HG03108 (cell line): Measurements from ENCODE around the gene KIAA0825.

Source experiments
- ATAC-seq: cut with Tn5 transposase; IDR thresholded peaks from one replicate; pipeline ENCODE4 v1.9.1; 2021; ENCODE audit warnings: moderate library complexity; ENCODE audit not compliant: unreplicated experiment

The KIAA0825 gene

DNA sequence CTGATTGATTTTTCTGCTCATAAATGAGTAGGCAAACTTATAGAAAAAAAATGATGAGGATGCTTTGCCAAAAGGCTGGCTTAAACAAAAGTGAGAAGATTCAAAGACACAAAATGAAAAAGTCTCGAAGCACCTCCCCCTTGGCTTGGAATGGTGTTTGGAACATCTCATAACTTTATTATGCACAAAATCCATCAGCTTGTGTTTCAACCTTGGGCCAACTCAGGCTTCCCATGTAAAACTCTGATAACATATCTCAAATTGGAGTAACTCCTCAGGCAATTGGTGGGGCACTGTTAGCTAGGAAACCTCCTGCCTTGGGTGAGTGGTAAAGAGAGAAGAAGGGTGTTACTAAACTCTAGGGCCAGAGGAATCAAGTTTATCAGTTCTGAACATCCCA is 176.3 kb downstream of the KIAA0825 start:
- ATAC-seq = no peak

DNA sequence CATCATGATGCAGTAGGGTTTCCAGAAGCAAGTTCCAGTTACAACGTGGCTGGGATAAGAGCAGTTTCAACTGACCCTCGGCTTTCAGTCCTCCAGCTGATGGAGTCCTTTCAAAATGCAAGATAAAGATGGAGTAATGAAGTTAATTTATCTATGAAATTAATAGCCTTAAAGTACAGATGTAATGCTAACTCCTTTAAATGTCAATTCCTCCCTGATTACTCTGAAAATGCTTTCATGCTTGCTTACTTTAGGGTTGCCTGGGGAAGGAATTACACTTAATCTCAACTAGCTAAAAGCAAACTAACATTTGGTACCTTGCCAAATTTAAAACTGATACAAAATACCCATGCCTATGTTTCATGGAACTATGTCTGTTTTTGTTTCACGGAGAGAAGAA is 178.4 kb downstream of the KIAA0825 start:
- no peak for ATAC-seq

DNA sequence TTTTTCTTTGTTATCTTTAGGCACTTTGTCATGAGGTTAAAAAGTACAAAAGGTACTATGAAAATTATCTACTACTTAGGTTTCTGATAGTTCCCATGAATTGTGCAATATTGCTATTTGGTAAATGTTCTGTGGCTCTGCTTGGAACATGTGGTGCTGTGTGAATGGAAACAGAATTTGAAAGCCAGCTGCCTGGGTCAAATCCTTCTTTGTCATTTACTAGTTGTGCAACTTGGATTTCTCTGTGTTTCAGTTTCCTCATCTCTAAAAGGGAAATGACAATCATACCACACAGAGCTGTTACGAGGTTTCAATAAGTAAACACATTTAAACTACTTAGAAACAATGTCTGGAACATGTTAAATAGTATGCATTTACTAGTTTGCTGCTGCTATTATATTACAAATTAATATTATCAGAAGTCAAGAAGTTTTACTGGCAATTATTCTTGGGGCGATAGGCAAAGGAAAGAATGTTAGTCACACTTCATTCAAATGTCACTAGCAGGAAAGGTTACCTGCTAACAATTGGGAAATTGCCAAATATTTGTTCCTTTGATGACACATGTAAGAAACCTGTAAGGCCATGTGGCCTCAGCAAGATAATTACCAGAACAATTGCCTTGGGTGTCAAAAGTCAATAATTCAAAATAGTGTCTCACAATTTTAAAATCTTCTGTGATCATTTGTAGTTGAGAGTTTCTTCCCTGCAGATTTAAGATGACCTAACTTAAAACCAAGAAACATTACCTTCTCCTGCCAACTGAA is 184.8 kb downstream of the KIAA0825 start:
- ATAC-seq = no peak

DNA sequence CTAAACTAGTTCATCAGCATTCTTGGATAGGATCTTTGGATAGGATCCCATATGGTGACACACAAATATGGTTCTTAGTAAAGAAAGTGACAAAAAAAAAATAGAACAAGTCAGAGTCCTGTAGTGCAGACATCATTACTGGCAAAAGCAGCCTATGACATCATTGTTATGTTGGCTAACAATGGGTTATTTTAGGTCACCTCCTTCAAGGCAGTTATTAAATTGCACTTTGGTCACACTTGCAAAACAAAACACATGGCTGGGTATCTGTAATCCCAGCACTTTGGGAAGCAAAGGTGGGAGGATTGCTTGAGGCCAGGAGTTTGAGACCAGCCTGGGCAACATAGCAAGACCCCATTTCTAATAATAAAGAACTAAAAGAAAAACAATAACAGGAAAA is 185.9 kb downstream of the KIAA0825 start:
- no peak for ATAC-seq

DNA sequence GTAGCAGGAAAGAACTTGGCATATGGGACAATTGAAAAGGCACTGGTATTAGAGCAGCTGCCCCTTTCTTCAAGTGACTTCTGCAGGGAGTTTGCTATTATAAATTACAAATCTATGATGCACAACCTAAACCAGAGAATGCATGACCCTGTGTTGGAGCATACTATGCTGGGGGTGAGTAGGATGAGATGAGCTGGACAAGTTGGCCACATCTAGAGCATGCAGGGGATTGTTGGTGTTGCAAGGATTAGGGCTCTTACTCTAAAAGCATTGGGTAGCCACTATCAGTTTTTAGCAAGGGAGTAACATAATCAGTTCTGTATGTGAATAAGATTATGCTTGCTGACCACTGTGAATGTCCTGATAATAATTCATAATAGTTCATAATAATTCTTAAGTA is 186.7 kb downstream of the KIAA0825 start:
- ATAC-seq = no peak

DNA sequence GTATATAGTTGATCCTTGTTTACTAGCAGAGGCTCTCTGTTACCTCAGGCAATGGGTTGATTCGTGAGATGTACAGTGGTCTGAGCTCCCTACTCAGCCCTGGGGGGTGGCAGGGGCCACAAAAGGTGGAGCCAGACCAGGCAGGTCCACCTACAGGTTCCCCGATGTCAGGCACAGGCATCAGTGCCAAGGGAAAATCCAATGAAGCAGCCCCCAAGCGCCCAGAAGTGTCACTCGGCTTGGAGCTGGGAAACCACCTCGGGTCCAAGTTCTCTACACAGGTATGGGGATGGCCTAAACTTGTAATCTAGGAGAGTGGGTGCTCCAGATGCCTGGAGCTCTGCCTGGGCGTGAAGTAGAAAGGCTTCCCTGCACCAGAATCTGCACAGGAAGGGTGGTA is 188.8 kb downstream of the KIAA0825 start:
- ATAC-seq = no peak

DNA sequence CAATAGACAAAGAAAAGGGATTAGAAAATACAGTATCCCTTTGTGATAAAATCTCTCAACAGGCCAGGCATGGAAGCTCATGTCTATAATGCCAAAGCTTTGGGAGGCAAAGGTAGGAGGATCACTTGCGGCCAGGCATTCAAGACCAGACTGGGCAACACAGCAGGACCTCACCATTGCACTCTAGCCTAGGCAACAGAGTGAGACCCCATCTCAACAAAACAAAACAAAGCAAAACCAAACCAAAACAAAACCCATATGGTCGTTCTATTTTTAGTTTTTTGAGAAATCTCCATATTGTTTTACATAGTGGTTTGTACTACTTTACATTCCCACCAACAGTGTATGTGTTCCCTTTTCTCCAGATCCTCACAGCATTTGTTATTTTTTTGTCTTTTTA is 193.0 kb downstream of the KIAA0825 start:
- ATAC-seq = no peak

DNA sequence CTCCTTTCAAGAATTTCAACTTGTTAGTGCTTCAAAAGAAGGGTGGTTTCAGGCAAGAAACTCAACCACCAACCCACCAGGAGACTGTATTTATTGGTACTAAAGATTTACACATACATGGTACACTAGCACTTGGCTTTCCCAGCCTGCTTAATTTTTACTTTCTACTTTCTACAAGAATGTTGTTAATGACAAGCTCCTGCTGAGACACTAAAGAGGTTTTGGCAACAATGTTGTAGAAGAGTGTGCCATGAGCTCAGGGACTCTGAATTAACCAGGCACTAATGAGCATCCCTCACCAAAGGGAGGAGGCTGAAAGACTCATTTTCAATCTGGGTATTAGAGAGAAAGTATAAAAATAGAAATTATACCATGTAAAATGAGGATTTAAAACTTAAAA is 195.0 kb downstream of the KIAA0825 start:
- no peak for ATAC-seq

DNA sequence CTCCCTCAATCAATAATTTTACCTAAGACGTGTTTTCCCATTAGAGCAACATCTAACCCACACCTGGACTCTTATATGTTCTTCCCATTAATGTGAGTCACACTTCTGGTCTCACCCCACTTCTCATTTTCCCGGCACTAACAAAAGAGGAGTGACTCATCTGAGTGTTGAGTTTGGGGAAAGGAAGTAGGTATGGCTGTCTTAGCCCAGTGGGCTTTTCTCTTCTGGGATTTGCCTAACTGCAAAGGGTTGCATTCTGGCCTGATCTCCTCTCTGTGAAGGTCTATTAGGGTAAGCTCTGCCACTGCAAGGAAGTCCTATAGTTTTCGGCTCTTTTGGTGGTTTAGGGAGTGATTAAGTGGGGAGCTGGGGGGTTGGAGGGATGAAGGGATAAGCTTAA is 195.6 kb downstream of the KIAA0825 start:
- ATAC-seq = no peak

DNA sequence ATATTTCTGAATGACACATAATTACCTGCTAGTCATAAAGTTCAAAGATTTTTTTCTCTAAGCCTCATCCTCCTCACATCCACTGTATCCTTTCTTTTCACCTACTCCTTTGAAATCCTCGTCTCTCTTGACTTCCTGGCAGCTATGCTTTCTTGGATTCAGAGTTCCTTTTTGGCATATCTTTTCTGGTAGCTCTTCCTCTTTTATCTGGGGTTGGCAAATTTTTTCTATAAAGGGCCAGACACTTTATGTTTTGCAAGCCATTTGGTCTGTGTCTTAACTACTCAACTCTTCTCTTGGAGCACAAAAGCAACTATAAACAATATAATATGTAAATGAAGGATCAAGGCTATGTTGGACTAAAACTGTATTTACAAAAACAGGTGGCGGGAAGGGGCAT is 197.5 kb downstream of the KIAA0825 start:
- no peak for ATAC-seq

DNA sequence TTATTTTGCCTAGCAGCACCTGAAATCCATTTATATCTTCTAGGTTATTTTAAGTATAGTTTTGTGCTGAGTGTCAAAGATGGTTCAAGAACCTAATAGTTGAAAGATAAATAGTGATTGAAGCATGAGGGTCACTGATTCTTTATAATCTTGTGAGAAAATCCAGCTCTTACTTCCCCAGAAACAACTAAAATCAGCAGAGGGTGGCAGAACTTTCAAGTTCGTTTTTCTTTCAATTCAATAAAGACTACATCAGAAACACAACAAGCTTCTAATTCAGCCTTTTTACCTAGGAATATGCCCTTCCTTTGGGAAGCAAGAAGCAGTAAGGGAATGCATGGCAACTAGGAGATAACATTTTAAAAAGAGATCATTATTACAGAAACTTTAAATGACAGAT is 202.6 kb downstream of the KIAA0825 start:
- ATAC-seq = no peak

DNA sequence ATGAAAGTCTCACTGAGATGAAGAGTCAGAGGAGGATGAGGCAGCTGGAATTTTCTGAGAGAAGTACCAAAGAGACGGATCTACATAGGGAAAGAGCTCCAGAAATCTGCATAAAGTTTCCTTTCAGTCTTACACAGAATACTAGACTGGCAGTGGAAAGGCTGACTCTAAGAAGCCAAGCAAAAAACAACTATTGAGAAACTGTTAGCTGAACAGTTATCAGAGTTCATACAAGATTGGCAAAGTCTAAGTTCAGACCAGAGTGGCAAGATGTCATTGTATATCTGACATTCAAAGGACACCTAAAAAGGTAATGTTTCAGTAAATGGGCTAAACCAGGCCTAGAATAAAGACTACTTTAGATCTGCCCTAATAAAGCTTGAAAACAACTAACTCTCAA is 209.0 kb downstream of the KIAA0825 start:
- no peak for ATAC-seq

DNA sequence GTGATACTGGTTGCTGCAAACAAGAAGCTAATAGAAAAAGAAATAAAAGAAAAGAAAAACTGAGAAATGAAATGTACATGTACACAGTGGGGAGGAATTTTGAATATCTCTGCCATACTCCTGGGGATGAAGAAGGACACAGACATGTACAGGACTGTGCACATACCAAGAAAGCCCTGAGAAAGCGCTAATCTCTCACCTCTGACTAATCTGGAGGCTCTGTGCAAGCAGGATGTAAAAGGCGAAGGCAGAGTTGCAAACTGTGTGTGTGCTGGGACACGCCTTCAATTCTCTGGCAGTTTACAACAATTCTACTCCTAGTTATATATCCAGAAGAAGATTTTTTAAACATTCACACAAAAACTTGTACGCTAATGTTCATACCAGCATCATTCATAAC is 211.4 kb downstream of the KIAA0825 start:
- ATAC-seq = no peak

DNA sequence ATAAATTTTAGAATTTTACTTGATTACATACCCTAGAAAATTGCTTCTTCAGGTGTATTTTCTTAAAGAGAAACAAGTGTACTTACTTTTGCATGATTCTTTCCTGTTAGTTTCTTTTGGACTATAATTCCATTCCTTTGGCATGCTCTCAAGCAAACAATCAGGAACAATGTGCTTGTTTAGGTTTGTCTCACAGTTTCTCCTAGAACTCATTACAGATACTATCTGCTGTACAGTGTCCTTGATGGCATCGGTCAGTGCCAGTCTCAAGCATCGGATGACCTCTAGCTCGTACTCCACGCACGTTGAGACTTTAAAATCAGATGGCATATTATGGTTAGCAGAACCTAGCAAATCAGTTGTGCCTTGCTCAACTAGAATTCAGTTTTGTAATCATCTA is 214.9 kb downstream of the KIAA0825 start:
- no peak for ATAC-seq

DNA sequence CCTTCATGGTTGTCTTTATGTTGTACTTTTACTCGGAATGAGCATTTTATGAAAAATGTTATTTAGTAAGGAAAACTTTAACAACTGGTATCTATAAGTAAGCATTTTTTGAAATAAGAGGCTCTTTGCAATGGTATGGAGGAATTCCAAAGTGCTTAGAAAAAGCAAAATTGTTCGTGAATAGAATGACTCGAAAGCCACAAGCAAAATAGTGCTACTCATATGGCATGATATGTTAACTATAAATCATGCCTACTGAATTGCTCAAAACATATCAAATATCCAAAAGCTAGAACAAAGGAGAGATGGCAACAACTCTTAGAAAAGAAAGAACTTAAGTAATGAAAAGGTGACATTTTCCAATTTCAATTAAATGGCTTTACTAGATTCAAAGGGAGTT is 216.3 kb downstream of the KIAA0825 start:
- no peak for ATAC-seq

DNA sequence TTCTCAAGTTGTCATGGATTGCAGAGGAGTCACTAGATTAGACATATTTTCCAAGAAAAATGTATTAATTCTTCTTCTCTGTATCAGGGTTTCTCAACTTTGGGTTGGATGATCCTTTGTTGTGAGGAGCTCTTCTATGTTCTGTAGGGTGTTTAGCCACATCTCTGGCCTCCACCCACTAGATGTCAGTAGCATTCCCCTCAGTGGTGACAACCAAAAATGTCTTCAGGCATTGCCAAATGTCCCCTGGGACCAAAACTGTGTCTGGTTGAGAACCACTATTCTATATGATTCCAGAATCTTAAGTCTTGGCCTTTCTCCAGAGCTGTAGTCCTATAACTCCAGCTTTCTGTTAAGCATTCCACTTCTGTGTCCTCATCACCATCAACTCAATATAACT is 220.9 kb downstream of the KIAA0825 start:
- no peak for ATAC-seq

DNA sequence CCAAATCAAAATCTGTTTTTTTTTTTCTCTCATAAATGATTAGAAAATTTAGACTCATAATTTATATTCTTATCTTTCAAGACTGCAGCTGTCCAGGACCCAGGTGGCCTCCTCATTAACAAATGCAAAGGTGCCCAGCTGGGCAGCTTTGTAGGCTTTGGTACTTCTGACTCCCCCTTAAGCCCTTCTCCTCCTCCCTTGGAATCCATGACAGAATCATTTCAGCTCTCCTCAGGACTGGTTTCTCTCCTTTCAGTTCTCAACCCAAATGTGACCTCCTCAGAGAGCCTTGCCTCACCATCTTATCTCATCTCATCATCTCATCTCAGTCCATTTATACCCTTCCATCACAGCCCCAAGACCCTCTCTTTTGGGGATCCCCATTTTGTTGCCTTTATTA is 221.7 kb downstream of the KIAA0825 start:
- ATAC-seq = no peak

DNA sequence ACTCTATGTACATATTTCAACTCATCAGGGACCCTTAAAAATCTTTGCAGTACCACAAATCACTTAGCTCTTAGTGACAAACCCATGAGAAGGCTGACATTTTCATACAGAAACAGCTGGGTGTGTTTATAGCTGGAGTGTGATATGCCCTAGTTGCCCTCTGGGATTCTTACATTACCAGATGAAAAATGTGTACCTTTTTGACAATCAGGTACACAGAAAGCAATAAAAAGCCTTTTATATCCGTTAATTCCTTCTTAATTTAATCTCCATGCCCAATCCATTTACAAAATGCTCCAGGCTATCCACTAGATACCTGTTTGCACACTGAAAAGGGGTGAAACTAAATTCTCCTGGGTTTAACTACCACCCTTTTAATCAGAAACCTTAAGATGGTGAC is 222.9 kb downstream of the KIAA0825 start:
- ATAC-seq = no peak

DNA sequence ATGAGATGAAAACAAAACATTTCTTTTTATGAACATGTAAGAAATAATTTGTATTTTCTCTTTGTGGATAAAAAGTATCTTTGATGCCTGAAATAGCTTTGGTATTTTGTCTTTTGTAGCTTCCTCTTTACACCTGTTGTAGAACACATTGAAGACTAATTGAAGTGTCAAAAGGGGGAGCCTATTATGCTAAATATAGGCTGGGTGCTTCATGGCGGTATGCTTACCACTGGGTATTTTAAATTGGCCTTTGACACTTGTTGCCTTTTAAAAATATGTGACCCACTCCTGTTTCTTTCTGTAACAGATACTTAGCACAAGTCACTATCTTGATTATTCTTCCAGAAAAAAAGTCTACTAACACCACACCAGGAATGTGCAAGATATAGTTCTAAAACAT is 226.4 kb downstream of the KIAA0825 start:
- no peak for ATAC-seq

DNA sequence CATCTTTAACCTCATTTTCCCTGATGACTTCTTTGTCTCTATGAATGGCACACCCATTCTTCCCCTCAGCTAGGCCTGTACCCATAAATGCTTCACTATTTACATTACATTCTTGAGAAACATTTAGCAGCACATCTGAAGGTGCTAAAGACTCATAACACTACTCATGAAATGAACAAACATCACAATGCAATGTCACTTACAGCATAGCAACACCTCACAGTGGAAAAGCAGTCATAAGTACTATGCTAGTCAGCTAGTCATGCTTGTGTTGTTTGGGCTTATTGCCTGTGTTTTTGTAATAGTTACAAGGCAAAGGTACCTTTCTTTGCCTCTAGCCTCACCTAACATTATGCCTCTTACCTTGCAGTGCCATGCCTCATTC is 228.9 kb downstream of the KIAA0825 start:
- no peak for ATAC-seq

DNA sequence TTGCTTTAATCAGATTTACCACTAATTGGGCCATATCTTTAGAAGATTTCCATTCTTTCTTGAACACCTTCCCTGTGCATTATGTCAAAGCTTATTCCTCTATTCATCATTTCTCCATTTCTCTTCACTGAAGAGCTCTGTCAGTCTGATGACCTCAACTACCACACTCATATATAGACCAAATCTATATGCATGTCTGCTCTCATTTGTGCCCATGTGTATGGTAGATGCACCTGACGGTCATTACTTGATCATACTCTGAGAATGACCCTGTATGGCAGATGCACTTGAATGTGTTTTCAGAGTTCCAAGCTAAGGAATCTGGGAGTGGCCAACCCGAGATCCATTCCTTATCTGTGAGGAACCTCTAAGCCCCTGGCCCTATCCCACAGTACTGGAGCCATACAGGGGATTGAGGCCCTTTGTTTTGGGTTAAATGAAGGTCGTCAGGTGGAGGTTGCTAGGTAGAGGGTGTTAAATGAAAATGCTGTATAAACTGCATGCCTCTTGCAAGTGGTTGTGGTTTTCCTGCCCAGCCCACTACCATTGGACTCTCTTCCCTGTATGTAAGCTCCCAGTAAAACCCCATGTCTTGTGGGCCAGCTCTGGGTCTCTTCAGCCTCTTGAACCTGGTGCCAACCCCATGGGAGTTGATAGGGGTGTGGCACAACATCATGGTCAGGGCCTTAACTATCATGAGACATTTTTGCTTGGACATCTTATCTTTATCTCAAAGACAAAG is 229.5 kb downstream of the KIAA0825 start:
- no peak for ATAC-seq

DNA sequence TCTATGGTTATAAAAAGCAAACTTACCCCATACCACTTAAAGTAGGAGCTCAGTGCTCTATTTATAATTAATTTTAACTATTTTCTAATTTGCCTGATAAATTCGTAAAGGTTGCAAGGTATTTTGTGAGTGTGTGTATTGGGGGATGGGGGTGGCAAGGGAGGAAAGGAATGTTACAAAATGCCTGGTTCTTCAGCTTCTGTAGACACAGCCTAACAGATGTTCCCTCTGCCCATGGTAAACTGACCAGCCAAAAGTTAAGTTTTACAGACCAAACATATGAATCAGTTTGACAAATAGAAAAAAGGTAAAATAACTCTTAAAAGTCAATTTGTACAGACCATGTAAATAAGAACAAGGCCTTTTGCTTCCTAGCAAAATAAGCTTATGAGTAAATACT is 232.6 kb downstream of the KIAA0825 start:
- no peak for ATAC-seq

DNA sequence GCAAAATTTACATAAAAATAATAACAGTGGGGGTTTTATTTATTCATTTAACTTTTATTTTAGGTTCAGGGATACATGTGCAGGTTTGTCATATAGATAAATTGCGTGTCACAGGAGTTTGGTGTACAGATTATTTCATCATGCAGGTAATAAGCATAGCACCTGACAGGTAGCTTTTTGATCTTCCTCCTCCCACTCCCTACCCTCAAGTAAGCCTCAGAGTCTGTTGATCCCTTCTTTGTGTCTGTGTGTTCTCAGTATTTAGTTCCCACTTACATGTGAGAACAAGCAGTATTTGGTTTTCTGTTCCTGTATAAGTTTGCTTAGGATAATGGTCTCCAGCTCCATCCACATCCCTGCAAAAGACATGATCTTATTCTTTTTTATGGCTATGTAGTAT is 240.3 kb downstream of the KIAA0825 start:
- ATAC-seq = no peak
